HFF-Myc (cell line): ENCODE measurements around the gene MAN1C1.

ENCODE experiments used
- DNase-seq: peaks from one replicate; pipeline ENCODE4 v3.0.0-alpha.2; 2011; ENCODE audit warnings: low read depth; ENCODE audit errors: extremely low read depth
- H3K4me3 ChIP-seq: replicated peaks from 2 replicates; pipeline ENCODE4 v1.5.1; 2011; ENCODE audit warnings: low read depth, mild to moderate bottlenecking, control low read depth, low read length
- TF ChIP-seq, protein P1 (sequence below): IDR thresholded peaks from 2 replicates; pipeline ENCODE4 v1.5.1; 2012; ENCODE audit warnings: mild to moderate bottlenecking, low read depth, low read length, control low read depth; ENCODE audit errors: missing control alignments

MAN1C1 gene

DNA sequence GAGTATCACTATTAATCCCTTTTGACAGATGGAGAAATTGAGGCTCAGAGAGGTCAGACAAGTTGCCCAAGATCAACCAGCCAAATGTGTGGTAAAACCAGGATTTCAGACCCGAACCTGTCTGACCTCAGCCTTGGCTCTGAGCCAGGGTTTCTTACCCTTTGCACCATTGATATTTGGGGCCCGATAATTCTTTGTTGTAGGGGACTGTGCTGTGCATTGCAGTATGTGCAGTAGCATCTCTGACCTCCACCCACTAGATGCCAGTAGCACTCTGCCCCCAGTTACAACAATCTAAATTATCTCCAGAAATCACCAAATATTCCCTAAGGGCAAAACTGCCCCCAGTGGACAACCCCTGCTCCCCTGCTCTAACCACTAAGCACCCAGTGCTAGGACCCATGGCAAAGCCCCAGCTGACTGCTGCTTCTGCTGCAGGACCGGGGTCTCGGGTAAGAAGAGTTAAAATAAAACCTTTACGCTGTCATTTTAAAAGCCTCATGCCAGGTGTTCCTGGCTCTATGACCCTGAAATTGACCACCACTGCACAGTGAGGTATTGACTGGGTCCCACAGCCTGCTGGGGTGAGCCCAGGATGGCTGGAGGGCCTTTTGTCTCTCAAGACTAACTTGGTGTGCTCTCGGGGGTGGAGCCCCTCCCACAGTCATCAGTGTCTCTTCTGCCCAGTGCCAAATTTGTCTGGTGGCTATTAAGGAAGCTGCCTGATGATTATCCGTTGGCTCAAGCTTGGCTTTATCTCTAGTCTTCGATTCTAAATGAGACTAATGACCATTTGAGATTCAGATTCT is 5.6 kb upstream of the MAN1C1 start:
- no peak for DNase-seq
- H3K4me3 ChIP-seq, result no peak overlapping the region
- TF ChIP-seq, protein P1, sequence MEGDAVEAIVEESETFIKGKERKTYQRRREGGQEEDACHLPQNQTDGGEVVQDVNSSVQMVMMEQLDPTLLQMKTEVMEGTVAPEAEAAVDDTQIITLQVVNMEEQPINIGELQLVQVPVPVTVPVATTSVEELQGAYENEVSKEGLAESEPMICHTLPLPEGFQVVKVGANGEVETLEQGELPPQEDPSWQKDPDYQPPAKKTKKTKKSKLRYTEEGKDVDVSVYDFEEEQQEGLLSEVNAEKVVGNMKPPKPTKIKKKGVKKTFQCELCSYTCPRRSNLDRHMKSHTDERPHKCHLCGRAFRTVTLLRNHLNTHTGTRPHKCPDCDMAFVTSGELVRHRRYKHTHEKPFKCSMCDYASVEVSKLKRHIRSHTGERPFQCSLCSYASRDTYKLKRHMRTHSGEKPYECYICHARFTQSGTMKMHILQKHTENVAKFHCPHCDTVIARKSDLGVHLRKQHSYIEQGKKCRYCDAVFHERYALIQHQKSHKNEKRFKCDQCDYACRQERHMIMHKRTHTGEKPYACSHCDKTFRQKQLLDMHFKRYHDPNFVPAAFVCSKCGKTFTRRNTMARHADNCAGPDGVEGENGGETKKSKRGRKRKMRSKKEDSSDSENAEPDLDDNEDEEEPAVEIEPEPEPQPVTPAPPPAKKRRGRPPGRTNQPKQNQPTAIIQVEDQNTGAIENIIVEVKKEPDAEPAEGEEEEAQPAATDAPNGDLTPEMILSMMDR, result peak; percentile 24

DNA sequence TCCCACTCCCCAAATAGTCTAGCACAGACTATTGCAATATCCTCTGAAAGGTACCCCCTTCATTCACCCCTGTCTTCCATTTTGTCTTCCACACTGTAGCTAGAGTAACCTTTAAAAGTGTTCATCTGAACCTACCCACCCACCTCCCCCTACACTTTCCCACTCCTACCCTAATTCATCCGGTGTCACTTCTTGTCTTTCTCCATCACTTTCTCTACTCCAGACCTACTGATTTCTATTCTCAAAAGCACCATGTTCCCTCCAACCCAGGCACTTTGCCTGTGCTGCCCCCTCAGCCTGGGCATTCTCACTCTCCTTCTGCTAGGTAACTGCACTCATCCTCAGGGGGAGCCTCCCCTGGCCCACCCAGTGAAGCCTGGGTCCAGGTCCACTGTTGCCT is 4.7 kb upstream of the MAN1C1 start:
- no peak for DNase-seq
- TF ChIP-seq, protein P1, result no peak
- no peak overlapping the region for H3K4me3 ChIP-seq

DNA sequence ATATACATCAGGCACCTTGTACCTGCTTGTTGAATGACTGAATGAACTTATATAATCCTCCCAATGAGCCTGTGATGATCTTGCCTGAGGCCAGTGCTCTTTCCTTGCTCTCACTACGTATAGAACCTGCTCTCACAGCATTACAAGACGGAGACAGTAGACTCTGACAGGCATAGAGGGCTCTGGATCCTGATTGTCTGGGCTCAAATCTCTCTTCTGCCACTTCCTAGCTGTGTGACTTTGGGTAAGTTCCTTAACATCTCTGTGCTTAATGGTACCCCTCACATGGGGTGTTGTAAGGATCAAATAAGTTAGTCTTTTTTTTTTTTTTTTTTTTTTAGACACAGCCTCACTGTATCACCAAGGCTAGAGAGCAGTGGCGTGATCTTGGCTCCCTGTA is 4.2 kb upstream of the MAN1C1 start:
- no peak for DNase-seq
- H3K4me3 ChIP-seq, result no peak overlapping the region
- TF ChIP-seq, protein P1, result no peak

DNA sequence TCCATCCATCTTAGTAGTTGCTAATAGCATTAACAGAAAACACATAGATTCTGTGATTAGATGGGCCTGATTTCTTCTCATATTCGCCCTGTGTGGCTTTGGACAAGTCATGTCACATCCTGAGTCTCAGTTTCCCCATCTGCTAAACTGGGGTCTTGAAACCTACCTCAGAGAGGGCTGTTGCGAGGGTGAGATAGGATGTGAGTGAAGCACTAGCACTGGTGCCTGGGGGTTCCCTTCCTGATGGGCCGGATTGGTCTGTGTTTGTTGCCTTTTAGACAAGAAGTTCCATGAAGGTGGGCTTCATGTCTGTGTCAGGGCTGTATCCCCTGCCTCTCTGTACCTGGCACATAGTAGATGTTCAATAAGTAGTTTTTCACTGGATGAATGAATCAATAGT is 3.5 kb upstream of the MAN1C1 start:
- TF ChIP-seq, protein P1, result no peak

DNA sequence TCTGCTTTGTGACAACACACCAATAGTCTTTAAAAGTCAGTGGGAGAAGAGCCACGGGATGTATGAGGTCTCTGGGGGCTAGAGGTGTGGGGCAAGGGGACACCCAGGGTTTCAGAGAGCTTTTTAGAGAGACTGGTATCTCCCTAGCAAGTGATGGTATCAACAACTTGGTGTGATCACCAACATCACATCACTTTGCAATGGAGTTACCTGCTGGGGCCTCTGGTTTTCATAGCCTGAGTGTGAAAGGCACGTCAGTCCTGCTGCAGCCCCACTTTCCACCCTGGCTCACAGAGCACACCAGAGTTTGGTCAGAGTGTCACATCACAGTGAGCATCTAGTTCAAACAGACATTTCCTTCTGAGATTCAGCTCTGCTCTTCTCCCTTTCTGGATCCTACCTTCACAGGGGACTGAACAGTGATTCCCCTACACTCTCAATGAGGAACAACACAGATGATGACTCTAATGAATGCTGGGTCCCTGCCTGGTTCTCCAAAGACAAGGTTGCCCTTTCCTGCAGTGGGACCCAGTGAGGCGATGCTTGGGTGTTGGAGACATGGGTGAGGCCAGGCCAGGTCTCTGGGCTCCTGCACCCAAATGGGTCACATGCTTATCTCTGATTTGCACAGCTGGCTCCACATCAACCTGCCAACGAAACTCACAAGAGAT is 2.0 kb upstream of the MAN1C1 start:
- TF ChIP-seq, protein P1, result no peak
- no peak overlapping the region for H3K4me3 ChIP-seq
- DNase-seq, result no peak

More for the DNA sequence above, 3.5 kb upstream of the MAN1C1 start:
- no peak overlapping the region for H3K4me3 ChIP-seq
- DNase-seq, result no peak

DNA sequence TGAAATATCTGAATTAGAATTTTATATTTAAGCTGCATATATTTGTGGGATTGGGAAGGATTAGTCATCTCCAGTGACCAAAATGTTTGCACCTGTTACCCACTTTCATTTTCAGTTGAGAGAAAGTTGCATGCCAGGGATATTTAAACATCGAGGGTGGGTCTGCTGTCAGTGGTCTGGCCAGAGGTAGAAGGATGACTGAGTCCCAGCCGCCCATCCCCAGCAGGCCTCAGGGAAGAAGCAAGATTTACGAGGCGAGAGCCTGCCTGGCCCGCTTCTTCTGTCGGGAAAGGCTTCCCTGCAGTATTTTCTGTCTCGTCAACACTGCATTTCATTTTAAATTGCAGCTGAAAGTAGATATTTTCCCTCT is 1.4 kb upstream of the MAN1C1 start:
- TF ChIP-seq, protein P1, result no peak
- H3K4me3 ChIP-seq, result no peak overlapping the region
- DNase-seq, result no peak
